22Rv1 (cell line): ENCODE measurements around the gene PHF1.

ENCODE experiments used
- ZFX ChIP-seq: fragments of 450-650 bp; IDR thresholded peaks from 2 replicates; pipeline ENCODE4 v1.6.1; 2017; ENCODE audit warnings: antibody characterized with exemption, borderline replicate concordance
- TF ChIP-seq, protein P1 (sequence below): fragments of 450-650 bp; IDR thresholded peaks from 2 replicates; pipeline ENCODE4 v1.5.1; 2017; ENCODE audit warnings: mild to moderate bottlenecking

DNA sequence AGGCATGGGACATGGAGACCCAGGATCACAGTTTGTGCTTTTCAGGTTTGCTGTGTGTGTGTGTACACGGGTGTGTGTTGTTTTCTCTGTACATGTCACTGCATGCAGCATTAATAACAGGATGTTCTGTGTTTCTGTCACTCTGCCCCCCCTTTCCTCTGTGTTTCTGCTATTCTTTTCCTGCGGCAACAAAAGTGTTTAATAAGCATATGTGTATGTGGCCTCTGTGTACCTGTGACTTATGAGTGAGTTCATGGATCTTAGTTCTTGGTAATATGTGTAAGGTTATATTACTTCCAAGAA lies 18.9 kb downstream of the PHF1 start:
- TF ChIP-seq, protein P1, sequence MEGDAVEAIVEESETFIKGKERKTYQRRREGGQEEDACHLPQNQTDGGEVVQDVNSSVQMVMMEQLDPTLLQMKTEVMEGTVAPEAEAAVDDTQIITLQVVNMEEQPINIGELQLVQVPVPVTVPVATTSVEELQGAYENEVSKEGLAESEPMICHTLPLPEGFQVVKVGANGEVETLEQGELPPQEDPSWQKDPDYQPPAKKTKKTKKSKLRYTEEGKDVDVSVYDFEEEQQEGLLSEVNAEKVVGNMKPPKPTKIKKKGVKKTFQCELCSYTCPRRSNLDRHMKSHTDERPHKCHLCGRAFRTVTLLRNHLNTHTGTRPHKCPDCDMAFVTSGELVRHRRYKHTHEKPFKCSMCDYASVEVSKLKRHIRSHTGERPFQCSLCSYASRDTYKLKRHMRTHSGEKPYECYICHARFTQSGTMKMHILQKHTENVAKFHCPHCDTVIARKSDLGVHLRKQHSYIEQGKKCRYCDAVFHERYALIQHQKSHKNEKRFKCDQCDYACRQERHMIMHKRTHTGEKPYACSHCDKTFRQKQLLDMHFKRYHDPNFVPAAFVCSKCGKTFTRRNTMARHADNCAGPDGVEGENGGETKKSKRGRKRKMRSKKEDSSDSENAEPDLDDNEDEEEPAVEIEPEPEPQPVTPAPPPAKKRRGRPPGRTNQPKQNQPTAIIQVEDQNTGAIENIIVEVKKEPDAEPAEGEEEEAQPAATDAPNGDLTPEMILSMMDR: no peak
- no peak for TF ChIP-seq ZFX
